Measurements from ENCODE around the gene REXO5. TPM values are rescaled to one million over a fixed set of nuclear protein-coding genes. Genes with fewer than 3 reads are reported as not detected.
A peak's percentile ranks its signal among the peaks of the same experiment; 100 is the strongest.

The REXO5 gene
- total RNA-seq, 1 donor from 2014 or later = 5.9 TPM

DNA sequence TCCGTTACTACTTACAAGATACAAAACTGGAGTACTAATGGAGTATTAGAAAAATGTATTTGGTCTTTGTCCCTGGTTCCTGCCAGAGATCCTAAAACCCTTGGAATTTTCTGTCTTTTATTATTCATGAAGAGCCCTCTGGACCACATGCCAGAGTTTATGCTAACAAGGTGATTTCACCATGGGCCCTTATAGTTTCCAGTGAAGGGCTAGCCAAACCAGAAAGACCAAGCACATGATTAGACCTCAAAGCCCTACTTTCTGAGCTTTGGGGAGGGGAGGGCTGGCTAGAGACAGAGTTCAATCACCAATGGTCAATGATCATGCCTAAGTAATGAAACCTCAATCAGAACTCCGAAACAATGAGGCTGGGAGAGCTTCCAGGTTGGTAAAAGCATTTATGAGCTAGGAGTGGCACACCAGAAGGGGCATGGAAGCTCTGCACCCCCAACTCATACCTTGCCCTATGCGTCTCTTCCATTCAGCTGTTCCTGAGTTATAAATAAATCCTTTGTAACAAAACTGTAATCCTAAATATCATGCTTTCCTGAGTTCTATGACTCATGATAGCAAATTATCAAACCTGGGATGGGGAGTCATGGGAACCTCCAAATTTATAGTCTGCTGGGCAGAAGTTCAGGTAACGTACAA, 83.4 kb downstream of the REXO5 start:
- DNase-seq = no peak
- no peak for TF ChIP-seq CTCF (IDR thresholded peaks at IDR 0.05; ENCODE audit: partially characterized antibody, unreplicated experiment)
- Mint-ChIP-seq H3K27me3 (ENCODE audit: unreplicated experiment) (no peaks in the 10 kb centered on the region), H3K36me3 (ENCODE audit: unreplicated experiment) (no peaks in the 10 kb centered on the region), H3K9me3 (ENCODE audit: unreplicated experiment) (no peaks in the 10 kb centered on the region), H3K4me1 (ENCODE audit: low read depth, unreplicated experiment) (no peaks in the 10 kb centered on the region), H3K27ac (ENCODE audit: unreplicated experiment) (no peak overlapping the region), H3K4me3 (ENCODE audit: unreplicated experiment) (no peak overlapping the region)

GRCh38 chr16:20894388-20894787, 88.1 kb downstream of the REXO5 start:
- no peak overlapping the region for H3K27ac Mint-ChIP-seq (ENCODE audit: unreplicated experiment)
- no peak for DNase-seq
- H3K36me3 Mint-ChIP-seq (ENCODE audit: unreplicated experiment) = no peaks in the 10 kb centered on the region
- H3K4me1 Mint-ChIP-seq (ENCODE audit: low read depth, unreplicated experiment) = peaks cover 9% of the 10 kb centered on the region
- no peaks in the 10 kb centered on the region for H3K27me3 Mint-ChIP-seq (ENCODE audit: unreplicated experiment)
- peaks cover 2% of the 10 kb centered on the region for H3K9me3 Mint-ChIP-seq (ENCODE audit: unreplicated experiment)
- H3K4me3 Mint-ChIP-seq (ENCODE audit: unreplicated experiment) = no peak overlapping the region
- no peak for TF ChIP-seq CTCF (IDR thresholded peaks at IDR 0.05; ENCODE audit: partially characterized antibody, unreplicated experiment)

GRCh38 chr16:20897253-20897897, 91.0 kb downstream of the REXO5 start:
- Mint-ChIP-seq H3K4me1 (ENCODE audit: low read depth, unreplicated experiment) (peaks cover 14% of the 10 kb centered on the region), H3K27ac (ENCODE audit: unreplicated experiment) (no peak overlapping the region), H3K36me3 (ENCODE audit: unreplicated experiment) (no peaks in the 10 kb centered on the region), H3K4me3 (ENCODE audit: unreplicated experiment) (peak overlapping the region; percentile 16), H3K9me3 (ENCODE audit: unreplicated experiment) (peaks cover 14% of the 10 kb centered on the region), H3K27me3 (ENCODE audit: unreplicated experiment) (peaks cover 2% of the 10 kb centered on the region)
- DNase-seq = no peak
- no peak for TF ChIP-seq CTCF (IDR thresholded peaks at IDR 0.05; ENCODE audit: partially characterized antibody, unreplicated experiment)

GRCh38 chr16:20897922-20898321, 91.6 kb downstream of the REXO5 start:
- Mint-ChIP-seq H3K4me1 (ENCODE audit: low read depth, unreplicated experiment) (peaks cover 14% of the 10 kb centered on the region), H3K4me3 (ENCODE audit: unreplicated experiment) (peak overlapping the region; percentile 16), H3K27ac (ENCODE audit: unreplicated experiment) (peak overlapping the region; percentile 10), H3K36me3 (ENCODE audit: unreplicated experiment) (no peaks in the 10 kb centered on the region), H3K9me3 (ENCODE audit: unreplicated experiment) (peaks cover 14% of the 10 kb centered on the region), H3K27me3 (ENCODE audit: unreplicated experiment) (peaks cover 2% of the 10 kb centered on the region)
- TF ChIP-seq CTCF (IDR thresholded peaks at IDR 0.05; ENCODE audit: partially characterized antibody, unreplicated experiment) = no peak
- DNase-seq = no peak

DNA sequence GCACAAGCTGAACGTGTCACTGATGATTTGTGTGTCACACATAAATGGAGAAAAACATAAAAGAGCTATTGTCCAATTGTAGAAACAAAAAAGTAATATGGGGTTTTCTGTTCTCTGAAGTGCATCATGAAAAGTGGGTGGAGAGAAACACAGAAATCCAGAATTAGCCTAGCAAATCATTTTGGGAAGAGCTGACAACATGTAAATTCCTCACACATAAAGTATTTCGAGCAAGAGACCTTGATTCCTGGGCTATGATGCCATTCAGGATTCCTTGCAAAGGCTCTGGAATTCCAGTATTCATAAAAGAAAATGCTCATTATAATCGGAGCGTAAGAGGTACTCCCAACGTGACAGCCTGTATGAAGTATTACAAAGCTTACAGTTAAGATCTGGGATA, 92.7 kb downstream of the REXO5 start:
- Mint-ChIP-seq H3K9me3 (ENCODE audit: unreplicated experiment) (peaks cover 14% of the 10 kb centered on the region), H3K27ac (ENCODE audit: unreplicated experiment) (peak overlapping the region; percentile 99), H3K4me3 (ENCODE audit: unreplicated experiment) (peak overlapping the region; percentile 96), H3K36me3 (ENCODE audit: unreplicated experiment) (no peaks in the 10 kb centered on the region), H3K4me1 (ENCODE audit: low read depth, unreplicated experiment) (peaks cover 14% of the 10 kb centered on the region), H3K27me3 (ENCODE audit: unreplicated experiment) (peaks cover 2% of the 10 kb centered on the region)
- TF ChIP-seq CTCF (IDR thresholded peaks at IDR 0.05; ENCODE audit: partially characterized antibody, unreplicated experiment) = no peak
- no peak for DNase-seq

Data from glutamatergic neuron (in vitro differentiated cells).